Measurements from ENCODE around the gene FBXL2.
"Not testable (repeated sequence)": the region's sequence is repeated elsewhere in the genome, so short reads cannot be mapped to it uniquely, and the experiment has no call there.

The FBXL2 gene

GRCh38 chr3:33417066-33417673, 139.9 kb downstream of the FBXL2 start:
- Histone ChIP-seq H3K9me3 (replicated peaks; ENCODE audit: low read length) (no peaks in the 10 kb centered on the region), H3K27me3 (ENCODE audit: control insufficient read depth, insufficient read depth, low read length) (no peaks in the 10 kb centered on the region), H3K4me2 (ENCODE audit: low read length) (no peak overlapping the region), H3K4me3 (ENCODE audit: low read length) (no peak overlapping the region), H3K9ac (ENCODE audit: low read depth, low read length) (no peak overlapping the region), H3K36me3 (ENCODE audit: insufficient read depth, low read length) (peaks cover 57% of the 10 kb centered on the region), H3K4me1 (ENCODE audit: control insufficient read depth, insufficient read depth, low read length) (peaks cover 4% of the 10 kb centered on the region)

DNA sequence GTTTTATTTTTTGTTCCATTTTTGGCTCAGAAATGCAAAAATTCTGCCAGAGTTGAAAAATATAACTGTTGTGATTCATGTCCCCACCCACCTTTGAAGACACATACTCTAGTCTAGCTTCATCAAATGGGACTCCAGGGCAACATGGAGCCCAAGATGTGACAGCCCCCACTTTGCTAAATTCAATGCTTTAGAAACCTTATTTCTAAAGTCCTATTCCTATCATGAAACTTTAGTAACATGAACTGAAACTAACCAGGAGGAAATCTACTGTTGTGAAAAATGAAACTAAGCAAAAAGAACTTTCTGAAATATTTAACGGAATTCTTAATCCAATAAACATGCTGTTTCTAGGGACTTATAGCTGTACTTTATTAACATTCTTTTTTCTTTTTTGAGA, 142.7 kb downstream of the FBXL2 start:
- H3K4me2 ChIP-seq (ENCODE audit: low read length), result no peak overlapping the region
- H3K4me1 ChIP-seq (ENCODE audit: control insufficient read depth, insufficient read depth, low read length), result peaks cover 4% of the 10 kb centered on the region
- H3K9me3 ChIP-seq (replicated peaks; ENCODE audit: low read length), result no peaks in the 10 kb centered on the region
- no peak overlapping the region for H3K9ac ChIP-seq (ENCODE audit: low read depth, low read length)
- H3K4me3 ChIP-seq (ENCODE audit: low read length), result no peak overlapping the region
- H3K27me3 ChIP-seq (ENCODE audit: control insufficient read depth, insufficient read depth, low read length), result no peaks in the 10 kb centered on the region
- peaks cover 64% of the 10 kb centered on the region for H3K36me3 ChIP-seq (ENCODE audit: insufficient read depth, low read length)

GRCh38 chr3:33420966-33421365, 143.7 kb downstream of the FBXL2 start:
- Histone ChIP-seq H3K4me2 (ENCODE audit: low read length) (no peak overlapping the region), H3K4me3 (ENCODE audit: low read length) (no peak overlapping the region), H3K9ac (ENCODE audit: low read depth, low read length) (no peak overlapping the region), H3K36me3 (ENCODE audit: insufficient read depth, low read length) (peaks cover 58% of the 10 kb centered on the region), H3K4me1 (ENCODE audit: control insufficient read depth, insufficient read depth, low read length) (peaks cover 4% of the 10 kb centered on the region), H3K27me3 (ENCODE audit: control insufficient read depth, insufficient read depth, low read length) (no peaks in the 10 kb centered on the region), H3K9me3 (replicated peaks; ENCODE audit: low read length) (no peaks in the 10 kb centered on the region)

DNA sequence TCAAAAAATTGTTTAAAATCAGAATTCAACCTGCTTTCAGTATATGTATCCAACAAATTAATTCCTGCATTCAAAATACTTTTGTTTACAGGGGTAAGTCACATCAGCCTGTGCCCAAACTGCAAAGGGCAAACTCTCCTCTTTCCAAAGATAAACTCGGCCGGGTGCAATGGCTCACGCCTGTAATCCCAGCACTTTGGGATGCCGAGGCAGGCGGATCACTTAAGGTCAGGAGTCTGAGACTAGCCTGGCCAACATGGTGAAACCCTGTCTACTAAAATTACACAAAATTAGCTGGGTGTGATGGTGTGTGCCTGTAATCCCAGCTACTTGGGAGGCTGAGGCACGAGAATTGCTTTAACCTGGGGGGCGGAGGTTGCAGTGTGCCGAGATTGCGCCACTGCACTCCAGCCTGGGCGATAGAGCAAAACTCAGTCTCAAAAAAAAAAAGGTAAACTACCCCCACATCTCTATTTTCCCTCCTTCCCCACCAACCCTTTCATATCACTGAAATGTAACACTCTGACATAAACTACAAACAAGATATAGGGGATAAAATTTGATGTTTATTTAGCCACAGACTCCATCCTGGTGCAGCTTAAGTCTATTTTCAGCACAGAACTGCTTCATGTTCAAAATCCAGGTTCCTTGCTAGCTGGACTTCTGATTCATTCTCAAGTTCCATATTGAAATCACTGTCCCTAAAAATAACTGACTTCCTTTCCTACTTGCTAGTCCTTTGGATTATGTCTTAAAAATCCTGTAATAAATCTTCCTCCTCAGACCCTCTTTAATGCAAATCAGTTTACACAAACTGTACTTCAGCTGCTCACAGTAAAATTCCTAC, 147.6 kb downstream of the FBXL2 start:
- H3K4me1 ChIP-seq (ENCODE audit: control insufficient read depth, insufficient read depth, low read length), result peaks cover 9% of the 10 kb centered on the region
- H3K9me3 ChIP-seq (replicated peaks; ENCODE audit: low read length), result no peaks in the 10 kb centered on the region
- H3K4me3 ChIP-seq (ENCODE audit: low read length), result no peak overlapping the region
- H3K27me3 ChIP-seq (ENCODE audit: control insufficient read depth, insufficient read depth, low read length), result no peaks in the 10 kb centered on the region
- no peak overlapping the region for H3K9ac ChIP-seq (ENCODE audit: low read depth, low read length)
- H3K4me2 ChIP-seq (ENCODE audit: low read length), result no peak overlapping the region
- peaks cover 39% of the 10 kb centered on the region for H3K36me3 ChIP-seq (ENCODE audit: insufficient read depth, low read length)

GRCh38 chr3:33425453-33425852, 148.2 kb downstream of the FBXL2 start:
- no peaks in the 10 kb centered on the region for H3K9me3 ChIP-seq (replicated peaks; ENCODE audit: low read length)
- no peak overlapping the region for H3K4me2 ChIP-seq (ENCODE audit: low read length)
- H3K27me3 ChIP-seq (ENCODE audit: control insufficient read depth, insufficient read depth, low read length), result no peaks in the 10 kb centered on the region
- no peak overlapping the region for H3K9ac ChIP-seq (ENCODE audit: low read depth, low read length)
- no peak overlapping the region for H3K4me3 ChIP-seq (ENCODE audit: low read length)
- H3K4me1 ChIP-seq (ENCODE audit: control insufficient read depth, insufficient read depth, low read length), result peaks cover 11% of the 10 kb centered on the region
- H3K36me3 ChIP-seq (ENCODE audit: insufficient read depth, low read length), result peaks cover 35% of the 10 kb centered on the region

GRCh38 chr3:33426068-33426467, 148.8 kb downstream of the FBXL2 start:
- Histone ChIP-seq H3K9me3 (replicated peaks; ENCODE audit: low read length) (no peaks in the 10 kb centered on the region), H3K36me3 (ENCODE audit: insufficient read depth, low read length) (peaks cover 29% of the 10 kb centered on the region), H3K4me1 (ENCODE audit: control insufficient read depth, insufficient read depth, low read length) (peaks cover 15% of the 10 kb centered on the region), H3K4me3 (ENCODE audit: low read length) (no peak overlapping the region), H3K4me2 (ENCODE audit: low read length) (no peak overlapping the region), H3K27me3 (ENCODE audit: control insufficient read depth, insufficient read depth, low read length) (no peaks in the 10 kb centered on the region), H3K9ac (ENCODE audit: low read depth, low read length) (no peak overlapping the region)

- Histone ChIP-seq H3K9ac (ENCODE audit: low read depth, low read length) (no peak overlapping the region), H3K4me2 (ENCODE audit: low read length) (no peak overlapping the region), H3K27me3 (ENCODE audit: control insufficient read depth, insufficient read depth, low read length) (no peaks in the 10 kb centered on the region), H3K4me3 (ENCODE audit: low read length) (no peak overlapping the region), H3K4me1 (ENCODE audit: control insufficient read depth, insufficient read depth, low read length) (peaks cover 18% of the 10 kb centered on the region), H3K9me3 (replicated peaks; ENCODE audit: low read length) (no peaks in the 10 kb centered on the region), H3K36me3 (ENCODE audit: insufficient read depth, low read length) (peaks cover 24% of the 10 kb centered on the region)
Observed at GRCh38 chr3:33426630-33427317, 149.5 kb downstream of the FBXL2 start.

- no peak overlapping the region for H3K9ac ChIP-seq (ENCODE audit: low read depth, low read length)
- no peak overlapping the region for H3K4me3 ChIP-seq (ENCODE audit: low read length)
- peaks cover 36% of the 10 kb centered on the region for H3K4me1 ChIP-seq (ENCODE audit: control insufficient read depth, insufficient read depth, low read length)
- H3K9me3 ChIP-seq (replicated peaks; ENCODE audit: low read length), result no peaks in the 10 kb centered on the region
- H3K4me2 ChIP-seq (ENCODE audit: low read length), result no peak overlapping the region
- no peaks in the 10 kb centered on the region for H3K27me3 ChIP-seq (ENCODE audit: control insufficient read depth, insufficient read depth, low read length)
- peaks cover 12% of the 10 kb centered on the region for H3K36me3 ChIP-seq (ENCODE audit: insufficient read depth, low read length)
Observed at GRCh38 chr3:33428734-33429133, 151.5 kb downstream of the FBXL2 start.

GRCh38 chr3:33429306-33429705, 152.1 kb downstream of the FBXL2 start:
- H3K4me1 ChIP-seq (ENCODE audit: control insufficient read depth, insufficient read depth, low read length), result peaks cover 41% of the 10 kb centered on the region

GRCh38 chr3:33430061-33430460, 152.8 kb downstream of the FBXL2 start:
- H3K36me3 ChIP-seq (ENCODE audit: insufficient read depth, low read length), result peaks cover 1% of the 10 kb centered on the region
- peaks cover 42% of the 10 kb centered on the region for H3K4me1 ChIP-seq (ENCODE audit: control insufficient read depth, insufficient read depth, low read length)
- H3K27me3 ChIP-seq (ENCODE audit: control insufficient read depth, insufficient read depth, low read length), result no peaks in the 10 kb centered on the region
- H3K9me3 ChIP-seq (replicated peaks; ENCODE audit: low read length), result no peaks in the 10 kb centered on the region
- H3K4me3 ChIP-seq (ENCODE audit: low read length), result no peak overlapping the region
- H3K9ac ChIP-seq (ENCODE audit: low read depth, low read length), result no peak overlapping the region
- no peak overlapping the region for H3K4me2 ChIP-seq (ENCODE audit: low read length)

More at GRCh38 chr3:33429306-33429705, 152.1 kb downstream of the FBXL2 start:
- not testable (repeated sequence) for H3K9ac ChIP-seq (ENCODE audit: low read depth, low read length); H3K36me3 ChIP-seq (ENCODE audit: insufficient read depth, low read length); H3K4me3 ChIP-seq (ENCODE audit: low read length); H3K4me2 ChIP-seq (ENCODE audit: low read length); H3K9me3 ChIP-seq (replicated peaks; ENCODE audit: low read length); H3K27me3 ChIP-seq (ENCODE audit: control insufficient read depth, insufficient read depth, low read length)

- Histone ChIP-seq H3K9ac (ENCODE audit: low read depth, low read length) (no peak overlapping the region), H3K4me1 (ENCODE audit: control insufficient read depth, insufficient read depth, low read length) (peaks cover 47% of the 10 kb centered on the region), H3K36me3 (ENCODE audit: insufficient read depth, low read length) (no peaks in the 10 kb centered on the region), H3K4me2 (ENCODE audit: low read length) (no peak overlapping the region), H3K4me3 (ENCODE audit: low read length) (no peak overlapping the region), H3K27me3 (ENCODE audit: control insufficient read depth, insufficient read depth, low read length) (no peaks in the 10 kb centered on the region), H3K9me3 (replicated peaks; ENCODE audit: low read length) (no peaks in the 10 kb centered on the region)
Observed at GRCh38 chr3:33430571-33430970, 153.3 kb downstream of the FBXL2 start.
